Activated CD4-positive, alpha-beta T cell treated with anti-CD3 and anti-CD28 coated beads, Interleukin-2, Interleukin-6, amounts not matched to agents 100 ng/mL and 50 ng/mL, durations not matched to agents 16 hours and 8 hours (primary cell): Measurements from ENCODE around the gene P2RY12.

Source experiments
- DNase-seq: peaks from one replicate; pipeline ENCODE4 v3.0.0-alpha.2; 2020

P2RY12 gene

GRCh38 chr3:151330899-151331298, 53.7 kb downstream of the P2RY12 start:
- no peak for DNase-seq

DNA sequence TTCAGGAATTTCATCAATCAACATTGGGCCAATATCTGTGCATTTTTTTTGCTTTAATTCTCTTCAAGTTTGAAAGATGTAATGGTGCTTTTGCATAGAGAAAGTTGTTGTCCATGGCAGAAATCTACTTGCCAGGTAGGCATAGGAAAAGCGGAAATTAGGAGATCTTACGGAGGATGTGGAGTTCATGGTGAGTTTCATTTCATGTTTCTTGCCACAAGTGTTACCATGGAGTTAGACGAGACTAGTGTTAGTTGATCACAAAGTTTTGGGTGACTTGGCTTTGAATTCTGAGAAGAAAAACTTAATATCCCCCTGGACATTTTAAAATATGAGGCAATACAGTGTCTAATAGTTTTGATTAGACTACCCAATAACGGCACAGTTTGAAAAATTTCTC, 54.2 kb downstream of the P2RY12 start:
- DNase-seq = no peak

GRCh38 chr3:151329363-151329762, 55.2 kb downstream of the P2RY12 start, which contains the start of gene P2RY13:
Gene P2RY13 (minus strand): TSS chr3:151329549. CDS start chr3:151329528, 21 bp downstream.
- DNase-seq = no peak

- DNase-seq = peak; percentile 53
Observed at GRCh38 chr3:151328298-151328995, 56.1 kb downstream of the P2RY12 start.

GRCh38 chr3:151327571-151328198, 56.9 kb downstream of the P2RY12 start:
- DNase-seq = no peak

DNA sequence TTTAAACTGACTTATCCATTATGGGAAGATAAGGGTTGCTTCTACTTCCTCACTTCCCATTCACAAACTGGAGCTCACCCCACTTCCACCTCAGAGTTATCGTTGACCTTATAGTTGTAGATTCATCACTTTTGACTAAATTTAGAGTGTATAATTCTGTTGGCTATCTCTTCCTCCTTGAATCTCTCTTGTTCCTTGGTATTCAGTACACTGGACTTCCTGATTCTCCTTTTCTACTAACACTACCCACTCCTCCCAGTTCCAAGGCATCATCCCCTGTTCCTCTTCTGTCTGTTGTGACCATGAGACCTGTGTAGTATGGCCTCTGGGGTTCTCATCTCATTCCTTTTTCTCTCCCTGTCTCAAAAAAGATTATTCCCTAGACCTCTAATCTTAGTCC, 62.0 kb downstream of the P2RY12 start:
- DNase-seq = no peak

DNA sequence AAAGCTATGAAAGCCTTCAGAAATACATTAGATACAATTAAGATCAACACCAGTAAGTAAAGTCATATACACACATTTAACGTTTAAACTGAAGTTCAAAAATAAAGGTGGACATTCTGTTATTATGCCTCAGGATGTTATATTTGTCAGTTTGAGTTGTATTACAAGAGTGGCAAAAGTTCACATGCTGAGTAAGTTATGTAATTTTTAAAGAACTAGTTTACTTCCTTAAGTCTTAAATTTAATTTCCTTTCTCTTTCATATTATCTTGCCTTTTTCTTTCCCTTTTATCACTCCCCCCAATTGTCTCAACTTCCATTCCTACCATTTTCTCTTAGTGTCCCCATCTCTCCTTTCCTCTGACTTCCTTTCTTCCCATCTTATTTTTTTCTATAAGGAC, 63.0 kb downstream of the P2RY12 start:
- DNase-seq = no peak

DNA sequence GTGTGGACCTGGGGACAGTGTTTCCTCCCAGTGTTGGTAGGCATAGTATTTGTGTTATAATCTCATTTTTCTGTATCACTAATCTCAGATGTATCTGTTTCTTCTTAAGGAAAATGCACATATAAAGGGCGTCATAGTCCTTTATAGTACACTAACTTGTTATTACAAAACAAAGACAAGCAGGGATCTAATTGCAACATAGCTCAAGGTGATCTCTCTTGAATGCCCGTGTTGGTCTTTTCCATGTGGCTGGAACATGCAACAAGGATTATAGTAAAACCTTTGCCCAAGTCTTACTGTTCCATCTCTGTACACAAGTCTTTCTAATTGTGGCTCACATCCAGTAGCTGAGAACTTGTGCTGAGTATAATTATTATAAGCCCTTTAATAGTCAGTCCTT, 64.4 kb downstream of the P2RY12 start:
- DNase-seq = no peak

DNA sequence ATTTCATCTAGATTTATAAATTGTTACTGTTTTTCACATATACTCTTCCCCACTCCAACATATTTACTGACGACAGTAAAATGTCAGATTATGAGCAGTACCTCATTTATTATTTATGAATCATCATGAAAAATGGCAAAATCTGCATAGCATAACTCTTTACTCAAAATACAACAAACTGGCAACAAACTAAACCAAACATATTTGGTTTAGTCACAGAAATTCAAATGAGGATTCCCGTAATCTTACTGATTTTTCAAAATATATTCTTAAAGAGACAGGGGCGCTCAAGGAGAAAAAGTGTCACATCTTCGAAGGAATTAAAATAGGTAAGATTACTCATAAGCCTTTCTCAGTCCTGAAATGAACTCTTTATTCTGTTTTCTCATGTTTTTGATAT, 64.9 kb downstream of the P2RY12 start:
- DNase-seq = peak; percentile 43

DNA sequence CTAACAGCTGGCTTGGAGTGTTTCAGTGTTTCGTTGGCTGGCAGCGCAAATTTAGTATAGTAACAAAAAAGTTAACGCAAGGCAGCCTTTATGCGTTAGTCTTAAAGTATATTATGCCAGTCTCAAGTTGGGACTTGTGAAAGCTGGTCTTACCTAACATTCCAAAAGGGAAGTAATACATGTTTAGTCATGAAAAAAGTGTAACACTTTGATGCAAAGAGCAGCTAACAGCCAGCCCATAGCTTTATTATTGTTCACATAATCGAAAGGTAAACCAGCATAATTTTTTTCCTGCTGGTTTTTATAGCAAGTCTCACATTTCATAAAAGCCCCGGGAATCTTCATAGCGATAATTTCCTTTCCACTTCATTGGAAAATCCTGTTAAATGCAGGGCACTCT, 65.6 kb downstream of the P2RY12 start:
- DNase-seq = no peak

DNA sequence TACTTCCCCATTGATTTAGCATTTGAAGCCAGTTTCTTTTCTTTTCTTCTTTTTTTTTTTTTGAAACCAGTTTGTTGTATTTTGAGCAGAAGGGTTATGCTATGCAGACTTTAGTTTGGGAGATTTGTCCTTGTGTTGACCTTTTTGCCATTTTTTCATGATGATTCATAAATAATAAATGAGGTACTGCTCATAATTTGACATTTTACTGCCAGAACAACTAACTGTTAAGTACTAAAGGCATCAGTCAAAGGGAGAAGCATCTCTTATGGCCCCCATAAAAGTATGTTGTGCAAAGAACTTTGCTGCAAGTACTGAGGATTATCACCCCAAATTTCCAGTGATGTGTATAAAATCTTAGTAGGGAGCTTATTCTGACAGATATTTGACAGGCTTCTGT, 66.2 kb downstream of the P2RY12 start:
- no peak for DNase-seq

DNA sequence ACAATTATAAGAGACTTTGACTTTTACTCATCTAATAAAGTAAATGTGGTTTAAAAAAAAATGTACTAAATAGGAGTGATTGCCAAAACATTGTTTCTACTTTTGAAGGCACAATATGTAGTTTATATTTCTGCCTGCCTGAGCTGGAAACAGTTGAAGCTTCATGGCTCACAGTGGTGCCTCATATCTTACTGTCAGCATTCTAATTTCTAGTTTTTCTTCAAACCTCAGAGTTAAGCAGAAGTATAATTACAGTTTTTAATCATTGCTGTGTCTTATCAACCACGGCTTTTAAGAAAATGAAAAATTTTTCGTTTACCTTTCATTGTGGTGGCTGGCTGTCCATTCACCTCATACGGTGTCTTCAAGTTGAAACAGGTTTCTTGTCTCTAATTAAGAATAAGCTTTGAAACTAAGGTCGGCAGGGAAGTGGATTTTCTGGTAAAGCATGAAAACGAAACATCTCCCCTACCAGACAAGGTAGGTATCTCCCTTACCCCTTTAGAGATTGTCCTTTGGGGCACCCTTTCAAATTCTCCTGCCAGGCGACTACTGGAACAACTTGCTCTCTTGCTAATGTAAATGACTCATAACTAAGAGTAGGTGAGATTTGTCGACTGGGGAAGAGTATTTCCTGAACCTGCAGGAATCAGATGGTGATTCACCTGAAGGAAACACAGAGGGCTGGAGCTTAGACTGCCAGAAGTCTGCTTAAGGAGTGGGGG, 68.1 kb downstream of the P2RY12 start, which contains the start of gene GPR87:
GPR87 (minus strand) TSS at position 554 of the 725 bp plus-strand sequence. CDS start 16,720 bp downstream, outside the sequence.
- peak; percentile 81 for DNase-seq

DNA sequence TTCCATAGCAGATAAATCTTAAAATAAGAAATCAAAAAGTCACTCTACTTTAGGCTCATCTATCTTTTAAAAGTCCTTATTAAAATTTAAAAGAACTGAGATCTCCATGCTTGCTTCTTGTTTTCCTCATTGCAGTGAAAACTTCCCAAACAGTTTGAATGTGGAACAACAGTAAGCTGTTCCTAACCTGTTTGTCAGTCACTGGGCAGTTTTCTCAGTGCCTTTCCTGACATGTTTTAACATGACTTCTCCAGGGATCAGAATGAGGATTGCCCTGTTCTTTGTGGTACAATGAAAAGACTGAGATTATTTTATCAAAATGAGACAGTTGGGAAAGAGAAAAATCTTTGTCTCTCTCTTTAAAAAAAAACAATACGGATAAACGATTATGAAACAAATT, 68.7 kb downstream of the P2RY12 start:
- no peak for DNase-seq

DNA sequence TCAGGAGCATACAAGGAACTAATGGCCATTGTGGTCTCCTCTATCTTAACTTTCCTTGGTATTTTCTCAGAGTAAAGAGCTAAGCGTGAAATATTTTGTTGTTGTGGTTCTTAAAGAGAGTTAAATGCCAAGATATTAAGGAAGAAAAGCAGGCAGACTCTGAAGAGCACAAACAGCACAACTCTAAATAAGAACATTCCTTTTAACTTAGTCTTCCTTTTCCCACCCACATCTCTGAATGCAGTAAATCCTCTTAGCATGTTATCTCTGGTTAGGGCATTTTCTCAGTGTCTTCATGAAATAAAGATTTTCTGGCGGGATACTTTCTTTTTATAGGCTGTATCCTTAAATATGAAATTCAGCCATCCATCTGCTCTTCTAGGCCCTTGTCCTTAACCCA, 69.4 kb downstream of the P2RY12 start:
- no peak for DNase-seq

DNA sequence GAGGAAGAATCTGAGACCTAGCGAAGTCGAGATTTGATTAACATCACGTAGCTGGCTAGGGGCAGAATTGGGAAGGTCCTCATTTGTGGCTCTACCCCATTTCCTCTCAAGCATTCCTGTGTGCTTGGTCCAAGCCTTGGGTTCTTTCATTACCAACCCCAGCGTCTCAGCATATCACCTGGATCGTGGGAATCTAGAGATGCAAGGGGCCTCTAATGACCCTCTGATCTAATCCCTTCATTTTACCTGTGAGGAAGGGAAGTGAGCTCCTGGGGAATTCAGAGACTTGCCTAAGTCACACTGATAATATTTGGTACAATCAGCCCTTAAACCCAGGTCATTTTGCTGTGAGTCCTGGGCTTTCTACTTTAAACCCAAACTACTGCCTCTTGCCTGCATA, 70.0 kb downstream of the P2RY12 start:
- DNase-seq = no peak

GRCh38 chr3:151314137-151314536, 70.4 kb downstream of the P2RY12 start:
- no peak for DNase-seq

DNA sequence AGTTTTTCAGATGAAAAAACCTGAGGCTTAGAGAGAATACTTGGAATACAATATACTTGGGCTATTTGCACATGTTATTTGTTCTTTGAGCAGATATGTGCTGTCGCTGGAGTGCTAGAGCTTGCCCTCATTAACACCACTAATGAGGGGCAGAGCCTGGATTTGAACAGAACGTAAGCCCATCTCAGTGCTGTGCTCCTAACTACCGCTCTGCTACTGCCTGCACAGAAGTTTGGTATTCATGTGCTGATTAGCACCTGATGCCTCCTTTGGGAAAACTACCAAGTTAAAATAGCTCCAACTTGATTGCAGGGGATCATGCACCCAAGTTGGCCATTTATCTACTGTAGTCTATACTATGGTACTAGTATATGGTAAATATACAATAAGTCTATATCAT, 71.6 kb downstream of the P2RY12 start:
- no peak for DNase-seq

DNA sequence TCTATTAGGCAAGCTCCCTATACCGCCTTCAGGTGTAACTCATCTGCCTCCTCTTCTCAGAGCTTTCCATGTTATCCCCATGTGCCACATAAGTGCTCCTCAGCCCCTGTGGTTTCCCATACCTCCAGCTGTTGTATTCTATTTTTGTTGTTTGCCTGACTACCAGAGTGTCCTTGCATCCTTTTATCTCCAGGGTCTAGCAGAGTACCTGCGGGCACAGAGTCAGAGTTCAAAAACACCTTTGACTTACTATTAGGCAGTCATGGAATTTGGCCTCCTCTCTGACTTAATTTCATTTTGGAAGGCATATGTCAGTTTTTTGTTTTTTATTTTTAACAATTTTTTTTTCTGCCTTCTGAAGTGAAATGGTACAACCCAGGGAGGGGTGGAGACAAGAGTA, 75.0 kb downstream of the P2RY12 start:
- DNase-seq = no peak

- peak; percentile 47 for DNase-seq
Observed at GRCh38 chr3:151307583-151308488, 76.7 kb downstream of the P2RY12 start.

- DNase-seq = no peak
Observed at GRCh38 chr3:151307131-151307530, 77.4 kb downstream of the P2RY12 start.

DNA sequence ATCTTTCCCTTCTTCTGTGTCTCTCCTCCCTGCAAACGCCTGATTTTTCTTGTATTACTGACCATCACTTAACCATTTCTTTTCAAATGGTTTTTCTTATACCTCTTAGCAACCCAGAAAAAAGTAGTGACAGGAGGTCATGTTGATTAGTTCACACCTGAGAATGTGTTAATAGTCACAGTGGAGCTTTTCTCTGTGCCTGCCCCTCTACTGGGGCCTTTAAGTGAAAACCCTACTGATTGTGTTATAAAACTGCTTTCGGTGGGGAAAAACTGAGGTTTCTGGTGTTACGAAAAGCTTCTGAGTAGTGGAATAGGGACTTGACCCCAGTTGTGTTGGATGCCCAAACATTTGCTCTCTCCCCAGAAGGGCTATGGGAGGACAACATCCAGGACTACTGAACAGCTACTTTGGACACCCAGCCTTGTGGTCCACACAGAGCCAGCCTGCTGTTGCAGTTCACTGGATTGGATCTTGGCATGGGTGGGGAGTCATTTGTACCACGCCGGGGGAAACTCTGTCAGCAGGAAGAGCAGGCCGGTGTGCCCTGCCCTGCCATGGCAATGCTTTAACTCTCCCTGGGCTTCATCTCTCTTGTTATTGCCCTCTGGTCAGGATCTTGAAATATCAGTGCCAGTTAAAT, 78.3 kb downstream of the P2RY12 start:
- peak; percentile 27 for DNase-seq

GRCh38 chr3:151305775-151306151, 78.8 kb downstream of the P2RY12 start:
- no peak for DNase-seq
